Measurements from ENCODE around the gene EDDM3A. TPM values are rescaled to one million over a fixed set of nuclear protein-coding genes. Genes with fewer than 3 reads are reported as not detected.
"Not testable (repeated sequence)": the region's sequence is repeated elsewhere in the genome, so short reads cannot be mapped to it uniquely, and the experiment has no call there.

The EDDM3A gene
- total and polyA plus RNA-seq, 2 of the 4 experiments (the other 2 are of a cell fraction) = not detected

GRCh38 chr14:20734430-20734806 is 11.3 kb upstream of the EDDM3A start:
- no peak overlapping the region for H2BK5ac ChIP-seq (ENCODE audit: low read depth, low read length, poor library complexity, severe bottlenecking)
- CTCF ChIA-PET = no interaction called here

GRCh38 chr14:20738292-20738691 is 7.4 kb upstream of the EDDM3A start:
- H3K4me3 ChIP-seq (ENCODE audit: insufficient read depth, low read depth, low read length); H3K4me2 ChIP-seq (ENCODE audit: low read depth, low read length); H3K4me1 ChIP-seq (ENCODE audit: control insufficient read depth, insufficient read depth, low read length); H3K4ac ChIP-seq (ENCODE audit: low read depth, low read length); BruUV-seq (replicated peaks); H2AK5ac ChIP-seq (ENCODE audit: low read depth, low read length); H3K14ac ChIP-seq (replicated peaks; ENCODE audit: low read depth, low read length); H4K91ac ChIP-seq (ENCODE audit: insufficient read depth, low read depth, low read length); H3K56ac ChIP-seq (ENCODE audit: extremely low read depth, insufficient read depth, low read length); DNase-seq; H3K36me3 ChIP-seq (ENCODE audit: control insufficient read depth, insufficient read depth, low read length); H2AK9ac ChIP-seq (replicated peaks; ENCODE audit: low read depth, low read length, poor library complexity); in situ Hi-C loops (cut with MboI; ENCODE audit: low sequenced_read_pairs); H4K5ac ChIP-seq (ENCODE audit: low read depth, low read length); H3K79me1 ChIP-seq (ENCODE audit: low read depth in 1 of 2, low read length in 2 of 2); intact Hi-C loops (cut with micrococcal nuclease); CTCF ChIA-PET; H2AFZ ChIP-seq (replicated peaks; ENCODE audit: low read length, poor library complexity); H2BK120ac ChIP-seq (ENCODE audit: low read depth, low read length); H3K27me3 ChIP-seq (ENCODE audit: control insufficient read depth, insufficient read depth, low read length); POLR2A ChIA-PET (ENCODE audit: unreplicated experiment); H4K8ac ChIP-seq (ENCODE audit: low read depth in 2 of 2, low read length in 2 of 2); H2BK15ac ChIP-seq (ENCODE audit: low read depth, low read length); H3K9me3 ChIP-seq (ENCODE audit: control insufficient read depth, insufficient read depth, low read length); H3K27ac ChIP-seq (ENCODE audit: insufficient read depth, low read length); H3K9me1 ChIP-seq (ENCODE audit: insufficient read depth, low read length); H3K23ac ChIP-seq (ENCODE audit: low read depth, low read length); H2BK20ac ChIP-seq (ENCODE audit: low read depth, low read length); H3K18ac ChIP-seq (ENCODE audit: low read depth, low read length); H4K20me1 ChIP-seq (ENCODE audit: insufficient read depth, low read length); H3K9ac ChIP-seq (ENCODE audit: low read depth, low read length); dilution Hi-C loops (cut with HindIII; ENCODE audit: low sequenced_read_pairs, unreplicated experiment); ATAC-seq (ENCODE audit: low read depth); H2BK5ac ChIP-seq (ENCODE audit: low read depth, low read length, poor library complexity, severe bottlenecking): not testable (repeated sequence)
- no CpG with 5 or more reads among the region's 7 CpGs for WGBS, 2 experiments (ENCODE audit: extremely low coverage in 2 of 2, insufficient read length in 1 of 2)

More at GRCh38 chr14:20734430-20734806, 11.3 kb upstream of the EDDM3A start:
- H2BK20ac ChIP-seq (ENCODE audit: low read depth, low read length) = no peak overlapping the region
- DNase-seq (no peak), ATAC-seq (ENCODE audit: low read depth) (no peak)
- H2AK5ac ChIP-seq (ENCODE audit: low read depth, low read length) = no peak overlapping the region
- in situ Hi-C loops (cut with MboI; ENCODE audit: low sequenced_read_pairs) (no loop called here), dilution Hi-C loops (cut with HindIII; ENCODE audit: low sequenced_read_pairs, unreplicated experiment) (no loop called here), intact Hi-C loops (cut with micrococcal nuclease) (no loop called here)
- H3K4ac ChIP-seq (ENCODE audit: low read depth, low read length) = no peak overlapping the region
- no peak overlapping the region for H3K9ac ChIP-seq (ENCODE audit: low read depth, low read length)
- no peaks in the 10 kb centered on the region for H3K9me3 ChIP-seq (ENCODE audit: control insufficient read depth, insufficient read depth, low read length)
- no peak overlapping the region for H2AK9ac ChIP-seq (replicated peaks; ENCODE audit: low read depth, low read length, poor library complexity)
- H3K4me3 ChIP-seq (ENCODE audit: insufficient read depth, low read depth, low read length) = no peak overlapping the region
- no peaks in the 10 kb centered on the region for H3K36me3 ChIP-seq (ENCODE audit: control insufficient read depth, insufficient read depth, low read length)
- no peaks in the 10 kb centered on the region for H3K4me1 ChIP-seq (ENCODE audit: control insufficient read depth, insufficient read depth, low read length)
- H3K18ac ChIP-seq (ENCODE audit: low read depth, low read length) = no peak overlapping the region
- H3K27me3 ChIP-seq (ENCODE audit: control insufficient read depth, insufficient read depth, low read length) = no peaks in the 10 kb centered on the region
- WGBS, 2 experiments (ENCODE audit: extremely low coverage in 2 of 2, insufficient read length in 1 of 2) = no CpG with 5 or more reads among the region's 4 CpGs
- H2AFZ ChIP-seq (replicated peaks; ENCODE audit: low read length, poor library complexity) = no peak overlapping the region
- no peak overlapping the region for H3K27ac ChIP-seq (ENCODE audit: insufficient read depth, low read length)
- no peak overlapping the region for H4K8ac ChIP-seq (ENCODE audit: low read depth in 2 of 2, low read length in 2 of 2)
- H2BK120ac ChIP-seq (ENCODE audit: low read depth, low read length) = no peak overlapping the region
- no peak overlapping the region for H4K91ac ChIP-seq (ENCODE audit: insufficient read depth, low read depth, low read length)
- no peak overlapping the region for H3K56ac ChIP-seq (ENCODE audit: extremely low read depth, insufficient read depth, low read length)
- H4K5ac ChIP-seq (ENCODE audit: low read depth, low read length) = no peak overlapping the region
- POLR2A ChIA-PET (ENCODE audit: unreplicated experiment) = no interaction called here
- no peak overlapping the region for H3K4me2 ChIP-seq (ENCODE audit: low read depth, low read length)
- no TSS peak for BruUV-seq (replicated peaks)
- no peaks in the 10 kb centered on the region for H4K20me1 ChIP-seq (ENCODE audit: insufficient read depth, low read length)
- TF ChIP-seq MXI1 (IDR thresholded peaks at IDR 0.05; ENCODE audit: borderline replicate concordance, low read depth, low read length) (no peak), CHD1 (IDR thresholded peaks at IDR 0.05; ENCODE audit: low read depth, low read length) (no peak), RFX5 (IDR thresholded peaks at IDR 0.05; ENCODE audit: low read depth, low read length) (no peak), USF2 (IDR thresholded peaks at IDR 0.05; ENCODE audit: low read depth, low read length) (no peak), NFE2L2 (IDR thresholded peaks at IDR 0.05; ENCODE audit: low read depth, low read length) (no peak), MAFK (IDR thresholded peaks at IDR 0.05; ENCODE audit: low read depth, low read length) (no peak), RCOR1 (IDR thresholded peaks at IDR 0.05; ENCODE audit: insufficient replicate concordance, low read length) (no peak), SMC3 (IDR thresholded peaks at IDR 0.05; ENCODE audit: low read depth, low read length) (no peak), ELK1 (IDR thresholded peaks at IDR 0.05; ENCODE audit: borderline replicate concordance, low read depth, low read length) (no peak)
- H3K23ac ChIP-seq (ENCODE audit: low read depth, low read length) = no peak overlapping the region
- H2BK15ac ChIP-seq (ENCODE audit: low read depth, low read length) = no peak overlapping the region
- H3K9me1 ChIP-seq (ENCODE audit: insufficient read depth, low read length) = no peaks in the 10 kb centered on the region
- H3K79me1 ChIP-seq (ENCODE audit: low read depth in 1 of 2, low read length in 2 of 2) = no peaks in the 10 kb centered on the region
- no peak overlapping the region for H3K14ac ChIP-seq (replicated peaks; ENCODE audit: low read depth, low read length)

All from IMR-90 (cell line).